ENCODE data around the gene IL1RAPL2.

The IL1RAPL2 gene

DNA sequence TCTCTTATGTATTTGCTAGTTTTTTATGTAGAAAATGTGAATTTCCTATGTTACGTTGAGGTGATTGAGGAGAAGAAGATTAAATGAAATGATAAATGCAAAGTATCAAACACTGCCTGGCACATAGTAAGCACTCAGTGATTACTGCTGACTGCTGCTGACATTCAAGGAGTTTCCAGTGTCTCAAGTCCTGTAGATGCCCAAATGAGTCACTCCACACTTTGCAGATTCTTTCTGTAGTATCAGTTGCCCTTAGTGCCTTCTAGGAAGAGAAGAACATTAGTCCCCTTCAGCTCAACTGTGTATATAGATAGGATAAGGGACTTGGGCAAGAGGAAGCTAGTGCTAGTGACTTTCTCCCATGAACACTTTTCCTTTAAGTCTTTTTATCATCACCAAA is 895.0 kb downstream of the IL1RAPL2 start:
- no peak for DNase-seq

DNA sequence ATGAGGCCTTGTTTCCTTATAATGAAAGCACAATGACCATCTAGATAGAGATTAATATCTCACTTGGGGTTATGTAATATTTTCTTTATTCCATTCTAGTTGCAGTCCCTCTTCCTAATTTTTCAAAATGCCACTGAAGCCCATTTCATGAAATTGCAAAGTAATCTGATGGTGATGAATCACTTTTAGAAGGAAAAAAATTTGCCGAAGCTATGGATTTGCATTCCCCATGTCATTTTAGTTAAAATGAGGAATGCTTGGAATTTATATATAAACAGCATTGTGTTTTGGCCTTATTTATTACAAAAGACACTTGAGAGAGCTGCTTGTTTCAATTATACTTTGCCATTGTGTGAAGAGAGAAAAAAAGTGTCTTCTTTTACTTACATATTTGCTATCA is 896.2 kb downstream of the IL1RAPL2 start:
- no peak for DNase-seq

DNA sequence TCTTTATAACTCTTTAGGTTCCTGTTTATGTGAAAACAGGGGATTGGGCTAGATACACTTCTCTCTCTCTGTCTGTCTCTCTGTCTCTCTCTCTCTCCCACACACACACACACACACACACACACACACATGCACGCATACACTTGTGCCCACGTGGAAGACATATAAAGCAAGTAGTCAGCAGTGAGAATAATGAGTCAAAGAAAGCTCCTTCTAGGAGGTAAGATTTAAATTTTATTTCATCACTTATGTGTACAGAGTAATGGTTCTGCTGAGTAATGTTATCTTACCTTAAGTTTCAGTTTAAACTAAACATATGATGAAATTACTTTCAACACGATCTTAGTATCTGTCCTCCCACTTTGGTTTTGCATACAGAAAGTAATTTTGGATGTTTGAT is 897.5 kb downstream of the IL1RAPL2 start:
- no peak for DNase-seq

DNA sequence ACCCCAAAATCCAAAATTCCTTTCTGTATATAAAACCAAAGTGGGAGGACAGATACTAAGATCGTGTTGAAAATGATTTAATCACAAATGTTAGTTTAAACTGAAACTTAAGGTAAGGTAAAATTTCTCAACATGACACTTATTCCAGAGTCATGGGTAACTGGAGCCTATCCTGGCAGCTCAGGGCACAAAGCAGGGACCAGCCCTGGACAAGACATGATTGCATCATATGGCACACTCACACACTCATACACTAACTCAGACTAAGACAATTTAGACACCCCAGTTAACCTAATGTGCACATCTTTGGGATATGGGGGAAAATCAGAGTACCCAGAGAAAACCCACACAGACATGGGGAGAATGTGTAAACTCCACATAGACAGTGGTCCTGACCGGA is 898.6 kb downstream of the IL1RAPL2 start:
- DNase-seq: no peak

DNA sequence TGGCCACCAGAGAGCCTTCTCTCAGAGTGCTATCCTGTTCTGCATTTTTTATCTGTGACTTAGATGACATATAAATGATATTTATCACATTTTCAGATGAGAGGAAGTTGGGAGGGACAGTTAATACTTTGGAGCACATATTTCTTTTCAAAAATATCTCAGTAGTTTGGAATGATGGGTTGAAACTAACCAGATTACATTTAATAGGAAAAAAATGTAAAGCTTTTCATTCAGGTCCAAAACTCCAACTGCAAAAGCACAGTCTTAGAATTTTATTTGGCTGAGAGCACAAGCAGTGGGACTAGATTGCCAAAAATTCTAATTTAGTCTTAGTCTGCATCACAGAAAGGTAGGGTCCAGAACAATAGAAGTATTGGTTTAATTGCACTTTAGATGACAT is 902.7 kb downstream of the IL1RAPL2 start:
- DNase-seq: no peak

DNA sequence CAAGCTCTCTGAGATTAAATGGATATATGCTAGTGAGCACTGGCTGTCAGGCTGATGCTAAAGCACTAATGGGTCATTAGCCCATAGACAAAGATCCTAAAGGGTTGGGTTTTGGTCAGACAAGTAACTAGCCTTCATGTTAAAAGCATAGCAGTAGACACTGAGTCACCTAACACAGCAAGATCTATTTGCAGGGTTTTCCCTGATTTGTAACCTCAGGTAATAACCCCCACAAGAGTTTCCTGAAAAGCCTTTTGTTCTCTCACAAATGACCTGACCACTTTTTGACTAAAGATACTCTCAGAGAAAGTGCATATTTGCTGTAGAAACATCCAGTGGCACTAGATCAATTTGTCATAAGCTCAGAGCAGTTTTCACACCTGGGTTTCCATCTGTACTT is 905.6 kb downstream of the IL1RAPL2 start:
- DNase-seq: no peak

DNA sequence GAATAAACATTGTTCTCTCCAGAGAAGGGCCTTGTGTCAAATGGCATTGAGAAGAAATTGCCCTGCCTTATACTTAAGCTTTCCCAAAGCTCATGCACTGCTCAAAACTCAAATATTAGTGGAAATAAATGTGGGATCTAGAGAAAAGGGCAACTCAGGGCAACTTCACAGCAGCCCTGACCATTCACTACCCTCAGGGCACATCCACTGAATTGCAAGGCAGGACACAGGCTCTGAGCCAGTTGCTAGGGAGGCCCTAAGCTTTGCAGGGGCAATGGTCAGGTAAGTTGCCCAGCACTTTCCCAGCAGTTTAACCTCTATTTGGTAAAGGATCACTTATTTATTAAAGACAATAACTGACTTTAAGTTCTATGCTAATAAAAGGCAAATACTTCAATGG is 909.8 kb downstream of the IL1RAPL2 start:
- DNase-seq: no peak

DNA sequence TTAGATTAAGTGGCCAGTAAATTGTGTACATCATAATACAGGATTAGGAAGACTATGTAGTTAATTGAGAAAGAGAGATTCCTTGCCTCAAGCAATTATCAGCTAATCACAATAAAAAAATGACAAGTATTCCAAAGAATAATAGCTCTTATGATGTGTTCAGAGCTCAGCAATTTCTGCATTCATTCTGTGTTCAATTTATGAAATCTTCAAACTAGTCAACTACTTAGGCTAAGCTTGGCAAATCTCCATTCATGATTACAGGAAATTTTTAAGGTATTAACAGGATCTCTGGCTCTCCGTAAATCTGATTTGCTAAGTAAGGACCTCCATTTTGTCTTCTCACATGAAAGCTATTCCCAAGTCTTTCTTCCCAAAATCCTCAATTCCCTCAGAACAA is 911.4 kb downstream of the IL1RAPL2 start:
- no peak for DNase-seq

DNA sequence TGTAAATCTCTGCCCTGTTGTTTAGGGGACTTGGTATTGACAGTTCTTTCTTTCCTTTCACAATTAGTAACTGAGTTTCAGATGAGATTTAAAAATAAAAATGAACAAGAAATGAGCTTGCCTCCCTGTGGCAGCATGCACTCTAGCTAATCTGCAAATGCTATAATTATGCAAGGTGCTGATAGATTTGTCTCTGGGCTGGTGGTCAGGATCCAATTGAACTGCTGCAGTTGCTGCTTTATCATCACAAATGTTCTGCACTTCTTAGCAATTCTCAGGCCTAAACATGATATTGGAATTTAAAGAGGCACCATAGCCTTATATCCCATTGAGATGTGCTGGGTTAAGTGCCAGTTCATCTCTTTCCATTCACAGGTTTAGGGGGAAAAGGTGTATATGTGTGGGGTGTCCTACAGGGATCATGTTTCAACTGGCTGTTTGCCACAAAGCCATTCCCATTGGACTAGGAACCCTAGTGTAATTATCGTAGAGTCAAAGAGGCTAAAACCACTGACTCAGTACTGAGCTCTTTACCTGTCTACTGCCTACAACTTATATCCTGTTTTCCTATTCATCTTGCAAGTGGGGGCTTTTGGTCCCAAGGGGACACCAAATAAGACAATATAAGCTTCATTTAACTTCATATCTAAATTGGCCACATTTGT is 914.8 kb downstream of the IL1RAPL2 start:
- DNase-seq: no peak

DNA sequence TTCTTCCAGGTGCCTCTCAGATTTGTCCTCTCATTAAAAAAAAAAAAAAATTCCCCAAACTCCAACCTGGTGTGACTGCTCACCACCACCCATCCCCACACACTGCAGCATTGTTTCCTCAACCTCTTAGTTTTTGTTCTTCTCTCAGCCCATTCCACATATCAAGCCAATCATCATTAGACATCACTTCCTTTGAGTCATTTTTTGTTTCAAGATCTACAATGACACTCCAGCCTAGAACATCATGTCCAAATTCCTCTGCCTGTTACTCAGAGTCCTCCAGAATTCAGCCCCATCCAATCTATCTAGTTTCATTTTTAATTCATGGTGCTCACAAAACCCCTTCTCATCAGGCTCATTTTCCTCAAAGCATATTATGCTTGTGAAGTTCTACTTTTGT is 917.0 kb downstream of the IL1RAPL2 start:
- no peak for DNase-seq

DNA sequence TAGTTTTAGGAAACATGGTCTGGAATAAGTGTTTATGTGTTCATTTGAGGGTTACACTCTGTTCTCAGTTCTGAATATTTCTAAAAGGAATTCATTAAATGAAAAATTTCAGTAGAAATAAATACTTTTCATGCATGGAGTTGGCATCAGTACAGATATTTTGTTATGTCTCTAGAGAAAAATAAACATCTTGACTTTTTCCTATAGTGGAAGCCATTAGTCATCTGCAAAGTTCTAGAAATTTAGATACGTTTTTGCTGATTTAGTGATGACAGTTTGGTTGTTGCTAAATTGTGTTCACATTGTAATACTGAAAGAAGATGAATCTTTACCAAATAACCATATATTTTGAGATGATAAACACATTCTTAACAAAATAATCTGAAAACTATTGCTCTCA is 922.7 kb downstream of the IL1RAPL2 start:
- no peak for DNase-seq

DNA sequence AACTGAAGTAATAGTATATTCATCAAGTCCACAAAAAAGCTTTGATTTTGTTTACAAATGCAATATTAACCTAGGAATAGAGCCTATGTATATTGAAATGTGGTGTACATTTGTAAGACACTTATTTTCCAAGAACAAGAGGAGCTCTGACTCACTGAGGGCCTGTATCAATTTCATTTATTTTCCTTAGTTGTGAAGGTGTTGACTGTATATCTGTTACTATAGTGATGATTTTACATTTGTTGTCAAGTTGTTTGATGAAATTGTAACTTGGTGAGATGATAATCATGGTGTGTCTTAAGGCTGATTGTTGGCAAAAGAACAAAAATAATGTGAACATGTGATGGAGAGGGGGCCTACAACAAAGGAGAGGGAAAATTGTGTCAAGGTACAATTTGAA is 929.4 kb downstream of the IL1RAPL2 start:
- DNase-seq: no peak

DNA sequence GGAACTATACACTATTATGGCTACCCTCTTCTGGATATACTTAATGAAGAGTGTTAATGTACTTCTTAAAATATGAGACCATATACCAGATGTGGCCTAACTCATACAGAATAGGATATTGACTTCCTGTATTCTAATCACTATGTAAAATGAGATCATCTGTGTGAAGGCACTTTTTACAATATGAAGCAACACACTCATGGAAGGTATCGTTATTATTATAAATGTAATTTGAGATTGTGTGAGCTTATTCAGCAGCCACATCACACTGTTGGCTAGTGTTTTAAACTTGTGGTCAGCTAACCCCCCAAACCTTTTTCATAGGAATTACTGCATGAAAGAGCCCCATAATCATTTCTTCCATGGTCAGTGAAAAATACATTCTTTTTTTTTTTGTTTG is 936.3 kb downstream of the IL1RAPL2 start:
- DNase-seq: no peak

DNA sequence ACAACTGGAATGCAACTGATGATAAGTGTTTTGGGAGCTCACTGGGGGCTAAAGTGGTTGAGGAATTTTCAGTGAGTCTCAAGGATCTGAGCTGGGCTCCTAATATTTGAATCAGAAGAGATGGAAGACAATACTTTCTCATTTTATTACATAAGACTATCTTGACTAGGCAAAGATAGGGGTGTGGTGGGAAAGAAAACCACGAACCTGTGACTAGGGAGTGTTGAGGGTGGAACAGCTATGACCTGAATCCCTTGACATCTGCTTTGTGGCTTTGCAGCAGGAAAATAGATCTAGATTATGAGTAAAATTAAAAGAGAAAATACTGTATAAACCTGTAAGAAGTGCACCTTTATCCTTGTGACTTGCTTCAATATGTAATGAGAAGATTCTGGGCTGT is 949.6 kb downstream of the IL1RAPL2 start:
- no peak for DNase-seq

DNA sequence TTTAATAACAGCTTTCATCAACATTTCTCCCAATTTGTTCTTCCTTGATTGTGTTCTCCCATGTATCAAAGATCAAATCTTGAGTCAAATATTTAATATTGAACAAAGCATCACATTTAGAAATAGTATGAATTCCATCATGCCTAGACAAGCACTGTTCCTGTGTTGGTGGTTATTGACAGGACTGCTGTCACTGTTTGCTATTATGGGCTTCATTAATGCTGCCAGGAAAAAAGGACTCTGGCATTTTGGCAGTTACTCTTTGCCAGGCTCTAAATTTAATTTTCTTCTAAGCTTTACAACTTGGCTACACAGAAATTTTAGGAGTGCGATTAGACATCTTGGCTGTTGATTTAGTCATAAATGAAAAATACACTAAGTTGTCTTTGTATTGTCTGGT is 960.4 kb downstream of the IL1RAPL2 start:
- no peak for DNase-seq

DNA sequence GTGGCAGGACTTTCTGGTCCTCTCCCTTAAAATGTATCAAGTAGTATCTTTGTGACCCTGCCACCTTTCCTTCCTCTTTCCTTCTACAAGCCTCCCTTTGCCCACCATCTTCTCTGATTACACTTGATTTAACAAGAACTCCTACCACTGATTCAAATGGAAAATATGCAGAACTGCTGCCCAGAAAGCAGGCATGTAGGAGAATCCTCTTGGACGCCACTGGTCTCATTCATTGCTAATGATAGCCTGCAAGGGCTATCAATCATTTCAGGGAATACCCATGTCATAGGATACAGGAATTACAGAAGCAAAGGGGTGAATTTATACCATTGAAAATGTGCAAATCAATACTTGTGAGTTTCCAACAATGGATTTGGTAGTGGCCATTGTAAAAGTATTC is 961.8 kb downstream of the IL1RAPL2 start:
- DNase-seq: no peak

DNA sequence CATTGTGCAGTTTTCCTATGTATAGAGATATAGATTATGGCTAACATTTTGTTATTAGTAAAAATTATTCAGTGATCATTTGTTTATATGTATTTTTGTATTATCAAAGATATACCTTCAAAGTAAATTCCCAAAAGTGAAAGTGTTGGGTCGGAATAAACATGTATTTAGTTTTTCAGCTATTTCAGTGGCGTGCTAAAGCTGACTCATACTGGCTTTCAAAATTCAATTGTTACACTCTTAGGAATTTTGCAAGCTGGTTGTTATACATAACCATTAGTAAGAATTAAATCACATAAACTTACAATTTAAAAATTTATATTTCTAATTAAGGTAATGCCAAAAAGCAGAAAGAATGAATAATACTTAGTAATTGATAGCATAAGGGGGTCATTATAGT is 968.0 kb downstream of the IL1RAPL2 start:
- no peak for DNase-seq

DNA sequence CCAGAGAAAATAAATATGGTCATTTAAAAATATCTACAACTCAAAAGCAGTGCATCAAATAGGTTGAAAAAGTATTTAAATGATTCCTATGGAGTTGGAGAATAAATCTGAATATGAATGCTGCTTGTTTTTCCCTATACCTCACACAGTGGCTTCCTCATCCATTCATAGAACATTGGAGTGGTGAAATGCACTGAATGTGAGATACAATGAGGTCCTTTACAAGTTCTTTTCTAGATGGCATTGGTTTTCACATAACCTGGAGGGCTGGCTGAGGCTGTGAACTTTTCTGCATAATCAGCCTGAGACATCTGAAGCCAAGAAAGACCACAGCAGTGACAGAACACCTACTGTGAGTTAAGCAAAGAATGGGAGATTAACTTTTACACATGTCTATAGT is 977.3 kb downstream of the IL1RAPL2 start:
- no peak for DNase-seq

DNA sequence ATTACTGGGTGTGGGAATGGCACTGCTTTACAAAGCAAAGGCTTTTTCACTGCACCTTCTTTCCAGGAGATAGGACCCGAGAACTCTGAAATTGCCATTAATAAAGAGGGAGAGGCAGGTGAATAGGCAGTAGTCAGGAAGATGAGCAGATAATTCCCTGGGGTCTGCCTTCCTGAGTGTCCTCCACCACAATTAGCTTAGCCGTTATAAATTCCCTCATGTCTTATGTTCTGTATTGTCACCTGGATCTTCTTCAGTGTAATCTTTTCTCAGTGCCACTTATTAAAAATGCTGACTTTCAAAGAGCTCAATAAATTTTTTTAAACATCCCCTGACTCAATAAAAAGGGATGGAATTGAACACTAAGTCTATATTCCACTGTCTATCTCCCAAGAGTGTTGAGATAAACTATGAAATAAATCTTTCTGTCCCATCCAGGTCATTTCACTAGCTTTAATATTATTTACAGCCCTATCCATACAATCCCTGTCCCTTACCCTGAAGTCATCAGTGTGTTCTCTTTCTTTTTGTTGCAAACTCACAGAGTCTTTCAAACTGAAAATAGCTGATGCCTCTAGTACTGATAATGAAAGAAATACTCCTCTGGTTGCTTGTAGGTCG is 984.2 kb downstream of the IL1RAPL2 start:
- no peak for DNase-seq

DNA sequence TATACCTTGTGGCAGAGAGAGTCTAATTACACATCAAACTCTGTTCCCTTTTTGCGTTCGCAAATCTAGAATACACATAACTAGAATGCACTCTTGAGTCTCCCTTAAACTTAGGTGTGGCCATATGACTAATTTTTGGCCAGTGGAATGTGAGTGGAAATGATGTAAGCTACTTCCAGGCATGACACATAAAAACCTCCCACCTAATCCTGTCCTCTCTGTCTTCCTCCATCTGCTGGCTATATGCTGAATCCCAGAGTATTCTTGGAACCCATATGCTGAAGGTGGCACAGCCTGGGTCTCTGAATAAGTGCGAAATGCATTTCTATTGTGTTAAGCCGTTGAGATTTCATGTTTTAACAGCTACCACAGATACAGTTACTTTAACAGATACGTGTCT is 986.4 kb downstream of the IL1RAPL2 start:
- no peak for DNase-seq

DNA sequence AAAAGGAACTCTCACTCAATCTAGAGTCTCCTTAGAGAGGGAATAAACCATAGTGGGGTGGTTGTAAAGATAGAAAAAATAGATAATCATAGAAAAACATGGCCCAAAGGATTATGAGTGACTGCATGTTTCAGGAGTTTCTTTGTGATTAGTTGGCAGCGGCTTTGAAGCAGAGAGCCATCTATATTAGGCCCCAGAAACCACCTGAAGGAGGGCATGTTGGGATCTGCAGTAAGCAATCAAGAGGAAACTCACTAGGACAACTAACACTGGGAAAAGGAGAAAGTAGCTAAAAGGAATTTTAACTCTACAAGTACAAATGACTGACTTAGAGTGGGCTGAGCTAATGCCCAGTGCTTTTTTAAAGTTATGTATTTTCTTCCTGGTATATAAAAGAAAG is 987.1 kb downstream of the IL1RAPL2 start:
- DNase-seq: no peak

DNA sequence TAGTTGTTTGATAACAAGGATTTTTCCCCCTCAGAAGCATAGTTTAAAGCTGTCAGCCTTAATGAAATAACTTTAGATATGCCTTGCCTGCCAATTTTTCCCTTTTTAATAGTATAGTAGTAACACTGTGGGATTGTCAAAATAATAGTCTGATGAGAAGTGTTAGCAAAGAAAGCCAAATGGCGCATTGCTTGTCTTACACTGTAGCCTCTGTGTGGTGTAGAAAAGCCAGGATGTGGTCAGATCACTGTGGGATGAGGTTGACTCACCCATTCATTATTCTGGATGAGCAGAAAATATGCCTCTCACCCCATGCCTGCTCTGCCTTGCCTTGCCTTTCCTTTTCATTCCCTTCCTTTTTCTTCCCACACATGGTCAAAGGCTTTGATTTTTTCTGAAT is 998.5 kb downstream of the IL1RAPL2 start:
- DNase-seq: no peak

DNA sequence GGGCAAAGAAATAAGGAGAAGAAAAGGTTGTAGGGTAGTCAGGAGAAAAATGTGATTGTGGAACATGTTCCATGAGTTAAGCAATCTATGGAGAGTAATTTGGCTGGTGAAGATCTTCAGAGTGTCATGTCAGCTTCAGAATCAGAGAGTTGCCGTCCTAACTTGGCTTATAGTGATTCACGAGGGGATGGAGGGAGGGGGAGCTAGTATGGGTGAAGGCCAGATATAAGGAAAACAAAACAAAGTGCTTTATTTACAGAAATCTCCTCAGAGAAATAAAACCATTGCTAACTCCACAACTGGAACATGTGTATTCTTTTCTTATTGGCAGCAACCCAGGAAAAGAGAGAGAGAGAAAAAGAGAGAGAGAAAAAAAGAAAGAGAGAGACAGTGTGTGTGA is 999.9 kb downstream of the IL1RAPL2 start:
- no peak for DNase-seq

DNA sequence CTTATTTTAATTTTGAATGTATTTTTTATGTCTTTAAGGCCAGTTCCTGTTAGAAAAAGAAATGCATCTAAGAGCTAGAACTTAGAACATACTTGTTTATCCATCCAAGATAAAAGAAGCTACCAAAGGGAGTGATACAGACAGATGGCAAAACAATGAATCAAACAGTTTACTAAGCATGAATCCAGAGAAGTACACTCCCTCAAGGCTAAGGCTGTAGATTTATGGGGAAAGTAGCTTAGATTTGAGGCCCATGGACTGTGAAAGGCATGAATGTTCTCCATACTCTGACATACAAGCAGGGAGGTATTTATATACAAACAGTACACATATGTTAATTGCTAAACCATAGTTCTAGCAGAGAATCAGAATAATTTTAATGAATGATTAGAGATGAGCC is 1001.1 kb downstream of the IL1RAPL2 start:
- DNase-seq: no peak
